CD4-positive, CD25-positive, alpha-beta regulatory T cell (primary cell): ENCODE measurements around the gene KIF26B. TPM values are rescaled to one million over a fixed set of nuclear protein-coding genes. Genes with fewer than 3 reads are reported as not detected.
"Not testable (repeated sequence)": the region's sequence is repeated elsewhere in the genome, so short reads cannot be mapped to it uniquely, and the experiment has no call there.

Experiments used
- ATAC-seq, 2 donors: fragments of 150-1000 bp; cut with Tn5 transposase; one replicate each; pipeline ENCODE4 v1.10.0; 2021; ENCODE audit warnings: low read depth in 2 of 2, moderate number of reproducible peaks in 2 of 2, moderate library complexity in 1 of 2
- DNase-seq, 3 donors: peaks; one replicate each; pipeline versions ENCODE4 v3.0.0 to v3.0.0-alpha.2; 2012 to 2022; ENCODE audit warnings: mixed read lengths in 1 of 3
- H3K27ac ChIP-seq: one replicate; pipeline ENCODE4 v1.7.0; 2013; ENCODE audit warnings: mild to moderate bottlenecking, low read length; ENCODE audit not compliant: insufficient read depth, poor library complexity, severe bottlenecking
- H3K27me3 ChIP-seq: one replicate; pipeline ENCODE4 v1.7.0; 2013; ENCODE audit warnings: low read length; ENCODE audit not compliant: control insufficient read depth, insufficient read depth
- H3K36me3 ChIP-seq: one replicate; pipeline ENCODE4 v1.7.0; 2013; ENCODE audit warnings: mild to moderate bottlenecking, low read length, moderate library complexity; ENCODE audit not compliant: control insufficient read depth, insufficient read depth
- H3K4me1 ChIP-seq: 2 replicates; pipeline ENCODE4 v1.7.0; 2013; ENCODE audit warnings: mild to moderate bottlenecking, low read length; ENCODE audit not compliant: insufficient read depth, control insufficient read depth, poor library complexity, severe bottlenecking
- H3K4me3 ChIP-seq: one replicate; pipeline ENCODE4 v1.7.0; 2013; ENCODE audit warnings: low read depth, mild to moderate bottlenecking, low read length, moderate library complexity
- H3K9me3 ChIP-seq, 2 experiments: 1 replicate in 1 of 2; 2 replicates in 1 of 2; pipeline ENCODE4 v1.7.0; 2013; ENCODE audit warnings: low read length in 2 of 2, mild to moderate bottlenecking in 1 of 2, moderate library complexity in 1 of 2; ENCODE audit not compliant: control insufficient read depth in 2 of 2
- H3K27ac Mint-ChIP-seq, 3 donors: one replicate each; pipeline ENCODE4 v1.8.0; 2020 to 2022; ENCODE audit warnings: mild to moderate bottlenecking in 3 of 3, mixed read lengths in 3 of 3, moderate library complexity in 2 of 3
- H3K27me3 Mint-ChIP-seq: one replicate; pipeline ENCODE4 v1.8.0; 2022; ENCODE audit warnings: mild to moderate bottlenecking, mixed read lengths
- H3K36me3 Mint-ChIP-seq: one replicate; pipeline ENCODE4 v1.8.0; 2020; ENCODE audit warnings: mixed read lengths
- H3K4me1 Mint-ChIP-seq, 4 donors: one replicate each; pipeline ENCODE4 v1.8.0; 2020 to 2022; ENCODE audit warnings: mixed read lengths in 4 of 4, mild to moderate bottlenecking in 1 of 4
- H3K4me3 Mint-ChIP-seq, 4 donors: one replicate each; pipeline ENCODE4 v1.8.0; 2020 to 2022; ENCODE audit warnings: mild to moderate bottlenecking in 4 of 4, mixed read lengths in 4 of 4, moderate library complexity in 3 of 4
- H3K9me3 Mint-ChIP-seq, 7 donors: one replicate each; pipeline ENCODE4 v1.8.0; 2020 to 2022; ENCODE audit warnings: mixed read lengths in 7 of 7, mild to moderate bottlenecking in 3 of 7, moderate library complexity in 2 of 7
- polyA plus RNA-seq, 4 donors: library from polyadenylated mRNA; unstranded; fragments of 300-500 nt; fragmentation: Illumina TruSeq; gene quantifications; one replicate each; pipeline ENCODE4 v1.2.3, GENCODE V29; 2021
- total RNA-seq: library from RNA; stranded (reverse); gene quantifications from one replicate; pipeline ENCODE4 v1.2.3, GENCODE V29; 2022

Gene KIF26B
- total and polyA plus RNA-seq, 5 donors from 2014 or later: not detected

DNA sequence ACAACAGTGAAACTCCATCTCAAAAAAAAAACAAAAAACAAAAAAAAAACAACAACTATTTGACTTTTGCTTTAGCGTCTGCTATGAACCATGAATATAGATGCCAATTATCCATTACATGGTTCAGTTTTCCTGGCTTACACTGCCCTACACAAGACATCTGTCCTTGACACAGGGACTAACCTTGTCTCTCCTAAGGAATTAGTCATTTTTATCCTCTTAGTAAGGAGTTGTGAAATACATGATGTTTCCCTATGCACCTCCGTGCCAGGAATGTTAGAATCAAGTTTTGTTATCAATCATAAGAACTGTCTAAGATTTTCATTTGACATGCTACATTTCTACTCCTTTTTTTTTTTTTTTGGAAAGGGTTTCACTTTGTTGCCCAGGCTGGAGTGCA lies 241.8 kb downstream of the KIF26B start:
- DNase-seq: no peak
- Histone ChIP-seq H3K36me3 (no peaks in the 10 kb centered on the region), H3K4me1 (no peaks in the 10 kb centered on the region), H3K27me3 (no peaks in the 10 kb centered on the region), H3K4me3 (no peak overlapping the region), H3K9me3 (no peaks in the 10 kb centered on the region), H3K27ac (no peak overlapping the region)
- Mint-ChIP-seq H3K9me3 (peaks cover 0 to 3% (median 0%) of the 10 kb centered on the region in 7 donors), H3K4me3 (no peak overlapping the region), H3K4me1 (no peaks in the 10 kb centered on the region), H3K27me3 (peaks cover 8% of the 10 kb centered on the region), H3K27ac (no peak overlapping the region), H3K36me3 (peaks cover 4% of the 10 kb centered on the region)
- ATAC-seq: no peak

GRCh38 chr1:245397771-245398170 lies 243.0 kb downstream of the KIF26B start:
- H3K4me1 ChIP-seq: no peaks in the 10 kb centered on the region

DNA sequence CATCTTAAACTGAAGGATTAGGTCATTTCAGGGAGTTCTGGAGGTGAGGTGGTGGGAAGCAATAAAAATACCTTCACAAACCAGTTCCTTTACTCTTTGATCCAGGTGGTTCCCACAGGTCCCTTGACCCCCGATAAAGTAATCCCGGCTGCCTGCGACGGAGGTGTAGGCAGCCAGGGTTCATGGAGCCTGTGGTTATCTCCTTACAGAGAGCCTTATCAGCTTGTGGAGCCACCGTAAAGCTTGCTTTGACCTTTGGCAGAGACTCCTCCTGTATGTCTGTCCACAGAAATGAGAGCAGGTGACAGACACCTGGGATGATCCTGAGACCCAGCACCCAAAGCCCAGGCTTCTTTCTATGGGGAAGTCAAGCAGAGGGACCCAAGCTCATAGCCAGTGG lies 243.4 kb downstream of the KIF26B start:
- Mint-ChIP-seq H3K36me3 (peaks cover 2% of the 10 kb centered on the region), H3K9me3 (peaks cover 0 to 1% (median 0%) of the 10 kb centered on the region in 7 donors), H3K4me3 (no peak overlapping the region), H3K4me1 (no peaks in the 10 kb centered on the region), H3K27me3 (peaks cover 8% of the 10 kb centered on the region), H3K27ac (no peak overlapping the region)
- H3K4me1 ChIP-seq: no peaks in the 10 kb centered on the region
- H3K4me3 ChIP-seq: no peak overlapping the region
- H3K9me3 ChIP-seq: no peaks in the 10 kb centered on the region
- H3K27ac ChIP-seq: no peak overlapping the region
- H3K27me3 ChIP-seq: no peaks in the 10 kb centered on the region
- no peaks in the 10 kb centered on the region for H3K36me3 ChIP-seq
- ATAC-seq (no peak), DNase-seq (no peak)

More at GRCh38 chr1:245397771-245398170, 243.0 kb downstream of the KIF26B start:
- Histone ChIP-seq H3K9me3 (no peaks in the 10 kb centered on the region), H3K4me3 (no peak overlapping the region), H3K27me3 (no peaks in the 10 kb centered on the region), H3K36me3 (no peaks in the 10 kb centered on the region), H3K27ac (no peak overlapping the region)
- Mint-ChIP-seq H3K4me1 (no peaks in the 10 kb centered on the region), H3K27ac (no peak overlapping the region), H3K36me3 (peaks cover 4% of the 10 kb centered on the region), H3K27me3 (peaks cover 8% of the 10 kb centered on the region), H3K4me3 (no peak overlapping the region), H3K9me3 (peaks cover 0 to 1% (median 0%) of the 10 kb centered on the region in 7 donors)
- DNase-seq (no peak), ATAC-seq (no peak)

- Histone ChIP-seq H3K27me3 (no peaks in the 10 kb centered on the region), H3K4me3 (no peak overlapping the region), H3K36me3 (no peaks in the 10 kb centered on the region), H3K4me1 (no peaks in the 10 kb centered on the region), H3K27ac (no peak overlapping the region), H3K9me3 (no peaks in the 10 kb centered on the region)
- Mint-ChIP-seq H3K9me3 (peaks cover 0 to 1% (median 0%) of the 10 kb centered on the region in 7 donors), H3K27ac (no peak overlapping the region), H3K4me3 (no peak overlapping the region), H3K36me3 (no peaks in the 10 kb centered on the region), H3K4me1 (no peaks in the 10 kb centered on the region), H3K27me3 (no peaks in the 10 kb centered on the region)
- DNase-seq (no peak), ATAC-seq (no peak)
Observed at GRCh38 chr1:245401881-245402587, 247.2 kb downstream of the KIF26B start.

DNA sequence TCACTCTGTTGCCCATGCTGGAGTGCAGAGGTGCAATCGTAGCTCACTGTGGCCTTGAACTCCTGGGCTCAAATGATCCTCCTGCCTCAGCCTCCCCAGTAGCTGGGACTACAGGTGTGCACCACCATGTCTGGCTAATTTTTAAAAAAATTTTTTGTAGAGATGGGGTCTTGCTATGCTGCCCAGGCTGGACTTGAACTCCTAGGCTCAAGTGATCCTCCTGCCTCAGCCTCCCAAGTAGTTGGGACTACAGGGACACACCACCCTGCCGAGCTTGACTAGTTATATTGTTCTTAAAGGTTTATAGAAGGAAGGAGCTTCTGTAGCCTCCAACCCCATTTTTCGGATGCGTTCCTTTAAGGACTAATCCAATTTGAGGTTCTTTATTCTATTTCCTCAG lies 248.2 kb downstream of the KIF26B start:
- H3K27me3 ChIP-seq, DNase-seq, H3K4me1 ChIP-seq, H3K9me3 Mint-ChIP-seq, H3K36me3 Mint-ChIP-seq, H3K4me3 Mint-ChIP-seq, H3K4me1 Mint-ChIP-seq, H3K27me3 Mint-ChIP-seq, ATAC-seq, H3K9me3 ChIP-seq, H3K27ac ChIP-seq, H3K36me3 ChIP-seq, H3K27ac Mint-ChIP-seq, H3K4me3 ChIP-seq: not testable (repeated sequence)

- no peak overlapping the region for H3K27ac Mint-ChIP-seq
- no peaks in the 10 kb centered on the region for H3K36me3 Mint-ChIP-seq
- ATAC-seq: no peak
- H3K27me3 ChIP-seq: no peaks in the 10 kb centered on the region
- no peaks in the 10 kb centered on the region for H3K27me3 Mint-ChIP-seq
- no peaks in the 10 kb centered on the region for H3K4me1 Mint-ChIP-seq
- DNase-seq: no peak
- no peaks in the 10 kb centered on the region for H3K36me3 ChIP-seq
- H3K9me3 Mint-ChIP-seq: peaks cover 0 to 2% (median 0%) of the 10 kb centered on the region in 7 donors
- no peaks in the 10 kb centered on the region for H3K9me3 ChIP-seq
- H3K4me3 Mint-ChIP-seq: no peak overlapping the region
- H3K4me3 ChIP-seq: no peak overlapping the region
- H3K27ac ChIP-seq: no peak overlapping the region
- H3K4me1 ChIP-seq: no peaks in the 10 kb centered on the region
Observed at GRCh38 chr1:245404527-245404926, 249.7 kb downstream of the KIF26B start.

- Mint-ChIP-seq H3K9me3 (peaks cover 0 to 2% (median 0%) of the 10 kb centered on the region in 7 donors), H3K4me1 (no peaks in the 10 kb centered on the region), H3K27ac (no peak overlapping the region), H3K4me3 (no peak overlapping the region), H3K36me3 (no peaks in the 10 kb centered on the region), H3K27me3 (no peaks in the 10 kb centered on the region)
- no peaks in the 10 kb centered on the region for H3K36me3 ChIP-seq
- H3K4me3 ChIP-seq: no peak overlapping the region
- no peaks in the 10 kb centered on the region for H3K27me3 ChIP-seq
- H3K9me3 ChIP-seq: no peaks in the 10 kb centered on the region
- H3K4me1 ChIP-seq: no peaks in the 10 kb centered on the region
- no peak overlapping the region for H3K27ac ChIP-seq
- DNase-seq (no peak), ATAC-seq (no peak)
Observed at GRCh38 chr1:245404952-245405351, 250.2 kb downstream of the KIF26B start.

- DNase-seq (no peak), ATAC-seq (no peak)
- no peaks in the 10 kb centered on the region for H3K4me1 ChIP-seq
- Mint-ChIP-seq H3K36me3 (no peaks in the 10 kb centered on the region), H3K27me3 (no peaks in the 10 kb centered on the region), H3K27ac (no peak overlapping the region), H3K9me3 (peaks cover 0 to 2% (median 0%) of the 10 kb centered on the region in 7 donors), H3K4me1 (no peaks in the 10 kb centered on the region), H3K4me3 (no peak overlapping the region)
- H3K27ac ChIP-seq: no peak overlapping the region
- H3K36me3 ChIP-seq: no peaks in the 10 kb centered on the region
- H3K9me3 ChIP-seq: no peaks in the 10 kb centered on the region
- no peak overlapping the region for H3K4me3 ChIP-seq
- no peaks in the 10 kb centered on the region for H3K27me3 ChIP-seq
Observed at GRCh38 chr1:245406426-245406825, 251.6 kb downstream of the KIF26B start.
